ENCODE data around the gene PLA2G5.

- TF ChIP-seq CTCF (IDR thresholded peaks at IDR 0.05) (no peak), POLR2A (IDR thresholded peaks at IDR 0.05) (no peak), EP300 (IDR thresholded peaks at IDR 0.05) (peak in 1 of 2 donors; percentile 84)
These were observed 24.0 kb downstream of the PLA2G5 start for GRCh38 chr1:20093940-20094391.
